K562 (cell line): Measurements from ENCODE around the gene ECE2. TPM values are rescaled to one million over a fixed set of nuclear protein-coding genes. Genes with fewer than 3 reads are reported as not detected.

Experiments
- ATAC-seq: fragments of 200-7000 bp; cut with Tn5 transposase; 3 replicates; pipeline ENCODE4 v1.9.1; 2020; ENCODE audit warnings: moderate library complexity
- BruUV-seq: library from RNA; stranded (reverse); fragments of 400-500 nt; replicated peaks from 2 replicates; lab custom pipeline; 2021; lab: Mats Ljungman, UMichigan
- CTCF ChIA-PET: fragments of 300-600 bp; formaldehyde crosslinking; extraction: SDS; loops from one replicate; lab custom pipeline; 2021; ENCODE audit warnings: low intra/inter-chr PET ratio; lab: Yijun Ruan, JAX
- POLR2A ChIA-PET: fragments of 300-600, 350-650 bp; sonication (Branson Sonifier 250); formaldehyde crosslinking; extraction: SDS; loops from one replicate; lab custom pipeline; 2021; ENCODE audit warnings: antibody characterized with exemption, inconsistent platforms; lab: Yijun Ruan, JAX
- DNase-seq, 4 experiments: peaks; one replicate each; pipeline versions ENCODE4 v3.0.0 to v3.0.0-alpha.2; 2011 to 2018; ENCODE audit warnings: low spot score in 3 of 4, mixed read lengths in 3 of 4; ENCODE audit errors: extremely low read depth in 1 of 4
- FAIRE-seq: peaks from 2 replicates; lab custom pipeline; 2011; peaks lifted over from hg19 to GRCh38; lab: Jason Lieb, UNC
- H2AFZ ChIP-seq: 2 replicates; pipeline ENCODE4 v1.6.0; 2011; ENCODE audit warnings: low read depth, low read length, control low read depth, inconsistent platforms
- H3K27ac ChIP-seq: fragments of 200-600 bp; 3 replicates; pipeline ENCODE4 v1.8.0; 2011; ENCODE audit warnings: low read depth, mild to moderate bottlenecking, control low read depth, inconsistent platforms, low read length, moderate library complexity, mixed read lengths; ENCODE audit errors: extremely low read depth
- H3K27me3 ChIP-seq, 2 experiments: fragments of 300-600 bp in 1 of 2; 2 replicates in 1 of 2; 3 replicates in 1 of 2; pipeline versions ENCODE4 v1.6.0 to v1.8.0; 2011; ENCODE audit warnings: inconsistent platforms in 2 of 2, low read length in 2 of 2, mild to moderate bottlenecking in 1 of 2, mixed read lengths in 1 of 2, moderate library complexity in 1 of 2; ENCODE audit not compliant: control insufficient read depth in 2 of 2, insufficient read depth in 2 of 2
- H3K36me3 ChIP-seq: fragments of 300-600 bp; 3 replicates; pipeline ENCODE4 v1.8.0; 2011; ENCODE audit warnings: mild to moderate bottlenecking, low read length, inconsistent platforms; ENCODE audit not compliant: control insufficient read depth, insufficient read depth
- H3K4me1 ChIP-seq, 2 experiments: fragments of 200-600 bp in 1 of 2; replicated peaks in 1 of 2; 2 replicates in 1 of 2; 3 replicates in 1 of 2; pipeline versions ENCODE4 v1.5.1 to v1.8.0; 2011; ENCODE audit warnings: inconsistent platforms in 2 of 2, low read length in 2 of 2, mild to moderate bottlenecking in 1 of 2, mixed read lengths in 1 of 2, moderate library complexity in 1 of 2; ENCODE audit not compliant: control insufficient read depth in 2 of 2, insufficient read depth in 2 of 2
- H3K4me2 ChIP-seq: 2 replicates; pipeline ENCODE4 v1.6.1; 2011; ENCODE audit warnings: low read length, control low read depth, inconsistent platforms, mixed read lengths; ENCODE audit not compliant: insufficient read depth
- H3K4me3 ChIP-seq: fragments of 200-600 bp; sonication (generic), shearing (Covaris generic); 2 replicates; pipeline ENCODE4 v1.5.1; 2016; ENCODE audit warnings: control low read depth, inconsistent platforms
- H3K79me2 ChIP-seq: fragments of 200-600 bp; 3 replicates; pipeline ENCODE4 v1.8.0; 2011; ENCODE audit warnings: low read length, inconsistent platforms; ENCODE audit not compliant: control insufficient read depth, insufficient read depth
- H3K9ac ChIP-seq, 2 experiments: 2 replicates each; pipeline versions ENCODE4 v1.6.0 to v1.6.1; 2011; ENCODE audit warnings: low read depth in 2 of 2, low read length in 2 of 2, control low read depth in 1 of 2, inconsistent platforms in 1 of 2, mild to moderate bottlenecking in 1 of 2, mixed read lengths in 1 of 2; ENCODE audit not compliant: insufficient read depth in 1 of 2
- H3K9me1 ChIP-seq: one replicate; pipeline ENCODE4 v1.6.0; 2011; ENCODE audit warnings: inconsistent platforms, mild to moderate bottlenecking, low read length, moderate library complexity; ENCODE audit not compliant: control insufficient read depth, insufficient read depth
- H3K9me3 ChIP-seq: replicated peaks from 2 replicates; pipeline ENCODE4 v1.5.1; 2011; ENCODE audit warnings: low read depth, low read length, inconsistent platforms; ENCODE audit not compliant: control insufficient read depth, insufficient read depth
- H4K20me1 ChIP-seq: replicated peaks from 2 replicates; pipeline ENCODE4 v1.6.1; 2011; ENCODE audit warnings: low read length, inconsistent platforms, mixed read lengths; ENCODE audit not compliant: control insufficient read depth, insufficient read depth
- CBFB ChIP-seq: sonication (generic); formaldehyde crosslinking; IDR thresholded peaks from 2 replicates; pipeline ENCODE4 v1.4.0; 2020; ENCODE audit warnings: mild to moderate bottlenecking, missing genetic modification reagents
- DACH1 ChIP-seq: fragments of 450-650 bp; IDR thresholded peaks from 2 replicates; pipeline ENCODE4 v1.6.1; 2018; ENCODE audit not compliant: partially characterized antibody
- E2F3 ChIP-seq: fragments of 250-450 bp; sonication (Bioruptor Pico); IDR thresholded peaks from 2 replicates; pipeline ENCODE4 v1.4.0; 2020; ENCODE audit warnings: mild to moderate bottlenecking
- E2F4 ChIP-seq: sonication (generic); formaldehyde crosslinking; IDR thresholded peaks from 2 replicates; pipeline ENCODE4 v1.8.0; 2022; ENCODE audit warnings: mild to moderate bottlenecking, low read depth, missing genetic modification reagents
- EZH2 ChIP-seq: IDR thresholded peaks from 2 replicates; pipeline ENCODE4 v1.6.1; 2012; ENCODE audit warnings: low read depth, mild to moderate bottlenecking, inconsistent platforms, low read length, borderline replicate concordance
- FOSL1 ChIP-seq: fragments of 200-800 bp; sonication (Bioruptor generic); conservative IDR thresholded peaks from 2 replicates; pipeline ENCODE4 v1.6.1; 2016; ENCODE audit warnings: missing genetic modification characterization, missing compliant biosample characterization
- FOXK1 ChIP-seq: sonication (generic); formaldehyde crosslinking; IDR thresholded peaks from 2 replicates; pipeline ENCODE4 v1.8.0; 2022; ENCODE audit warnings: missing genetic modification reagents, mild to moderate bottlenecking, borderline replicate concordance
- ILK ChIP-seq: fragments of 450-650 bp; IDR thresholded peaks from 2 replicates; pipeline ENCODE4 v1.6.1; 2016; ENCODE audit warnings: missing genetic modification characterization, low read depth, mild to moderate bottlenecking, missing compliant biosample characterization, moderate library complexity, borderline replicate concordance
- KDM5B ChIP-seq: fragments of 200-600 bp; sonication (generic); IDR thresholded peaks from 2 replicates; pipeline ENCODE4 v1.6.1; 2012; ENCODE audit warnings: low read depth, mild to moderate bottlenecking, moderate library complexity, low read length, control low read depth, inconsistent platforms; ENCODE audit not compliant: insufficient replicate concordance
- PHB ChIP-seq: fragments of 250-450 bp; sonication (Bioruptor Pico); IDR thresholded peaks from 2 replicates; pipeline ENCODE4 v1.5.0; 2021
- PRMT5 ChIP-seq: sonication (generic); formaldehyde crosslinking; IDR thresholded peaks from 2 replicates; pipeline ENCODE4 v1.5.0; 2020; ENCODE audit warnings: missing genetic modification reagents
- SLC30A9 ChIP-seq: fragments of 250-450 bp; sonication (Bioruptor Pico); IDR thresholded peaks from 2 replicates; pipeline ENCODE4 v1.8.0; 2022; ENCODE audit warnings: mild to moderate bottlenecking, moderate library complexity
- SMARCA4 ChIP-seq: fragments of 450-650 bp; IDR thresholded peaks from 2 replicates; pipeline ENCODE4 v1.6.1; 2016
- SMARCB1 ChIP-seq: IDR thresholded peaks from 2 replicates; pipeline ENCODE4 v1.6.1; 2011; ENCODE audit warnings: improper control_type of control experiment, low read depth; ENCODE audit not compliant: insufficient read length
- TRIM25 ChIP-seq: fragments of 450-650 bp; IDR thresholded peaks from 2 replicates; pipeline ENCODE4 v1.7.0; 2016; ENCODE audit warnings: borderline replicate concordance
- ZNF12 ChIP-seq: sonication (generic); formaldehyde crosslinking; IDR thresholded peaks from 2 replicates; pipeline ENCODE4 v1.4.0; 2020; ENCODE audit warnings: mild to moderate bottlenecking, missing genetic modification reagents
- ZNF146 ChIP-seq: IDR thresholded peaks from one replicate; pipeline ENCODE4 v1.6.1; 2018; ENCODE audit warnings: missing compliant biosample characterization; ENCODE audit not compliant: unreplicated experiment
- ZNF184 ChIP-seq: sonication (generic); formaldehyde crosslinking; IDR thresholded peaks from 2 replicates; pipeline ENCODE4 v1.5.0; 2020; ENCODE audit warnings: missing genetic modification reagents
- ZNF324 ChIP-seq: fragments of 250-450 bp; sonication (Bioruptor Pico); IDR thresholded peaks from 2 replicates; pipeline ENCODE4 v1.4.0; 2020; ENCODE audit warnings: mild to moderate bottlenecking
- whole genome bisulfite sequencing: fragments of 100-300 bp; shearing (Covaris generic); methylation state at CpG from one replicate; pipeline ENCODE4 v1.1.6; 2016; ENCODE audit warnings: low coverage, mixed read lengths; ENCODE audit not compliant: insufficient coverage; ENCODE audit errors: missing lambda C conversion rate; 5-methylcytosine and 5-hydroxymethylcytosine counted together
- in situ Hi-C: fragments of 300-500 bp; cut with MboI; formaldehyde crosslinking; loops from 4 replicates; pipeline ENCODE4 v1.15.0; 2018; ENCODE audit warnings: inconsistent platforms, mixed read lengths
- intact Hi-C: fragments of 100-400 bp; cut with micrococcal nuclease; formaldehyde crosslinking; loops from 2 replicates; pipeline ENCODE4 v1.14.2; 2022
- polyA plus RNA-seq, 8 experiments: library from polyadenylated mRNA; depleted of rRNA in 4 of 8; stranded (reverse) in 5 of 8; unstranded in 3 of 8; fragments of >200 nt; fragmentation: Nextera tagmentation in 2 of 8; fragmentation: Illumina TruSeq in 1 of 8; extraction: Ambion mirVana in 2 of 8; extraction: Trizol in 1 of 8; gene quantifications; 2 replicates each; pipeline versions ENCODE4 v1.2.1 to v1.2.3, GENCODE V29; 2011 to 2014; ENCODE audit warnings: inconsistent platforms in 1 of 8, missing spikeins in 1 of 8
- total RNA-seq, 7 experiments: library from RNA; depleted of rRNA in 6 of 7; stranded (reverse); fragments of >200 nt in 6 of 7; fragmentation: Illumina TruSeq in 2 of 7; extraction: Trizol in 2 of 7; gene quantifications; 2 replicates each; pipeline versions ENCODE4 v1.2.1 to v1.2.3, GENCODE V29; 2011 to 2021; ENCODE audit warnings: low replicate concordance in 1 of 7

Gene ECE2
- total and polyA plus RNA-seq, 9 of the 15 experiments (the other 6 are each of a cell fraction or from before 2014, with no cell fraction given): not detected

GRCh38 chr3:184241141-184241446 lies 34.7 kb upstream of the ECE2 start:
- Histone ChIP-seq H3K9ac (no peak overlapping the region), H3K4me2 (no peak overlapping the region), H3K79me2 (no peaks in the 10 kb centered on the region), H3K9me3 (no peaks in the 10 kb centered on the region), H3K4me1 (peaks cover 0 to 22% of the 10 kb centered on the region in 2 experiments; a peak in 3 of 5 replicates), H3K27ac (no peak overlapping the region), H3K36me3 (peaks cover 42% of the 10 kb centered on the region), H2AFZ (no peak overlapping the region), H3K9me1 (no peaks in the 10 kb centered on the region), H3K4me3 (no peak overlapping the region), H3K27me3 (peaks cover 0 to 12% of the 10 kb centered on the region in 2 experiments; a peak in 1 of 5 replicates), H4K20me1 (peaks cover 27% of the 10 kb centered on the region)
- ATAC-seq: no peak; the same call in 2 of the 3 replicates
- no peak for TF ChIP-seq E2F4 (CRISPR knock-in tag)
- no peak for TF ChIP-seq SLC30A9 (CRISPR knock-in tag)
- no peak for TF ChIP-seq PHB (CRISPR knock-in tag)
- no peak for TF ChIP-seq ZNF184 (CRISPR knock-in tag)
- TF ChIP-seq FOXK1 (CRISPR knock-in tag): no peak
- no peak for TF ChIP-seq KDM5B
- TF ChIP-seq E2F3 (CRISPR knock-in tag): no peak
- no peak for TF ChIP-seq ILK (tag)
- TF ChIP-seq ZNF324: no peak
- TF ChIP-seq SMARCB1: no peak
- TF ChIP-seq TRIM25: no peak
- no peak for TF ChIP-seq SMARCA4
- no peak for TF ChIP-seq CBFB
- TF ChIP-seq EZH2: no peak
- no peak for TF ChIP-seq ZNF146 (CRISPR knock-in tag)
- TF ChIP-seq FOSL1 (tag): no peak
- no peak for TF ChIP-seq DACH1
- no peak for TF ChIP-seq PRMT5 (CRISPR knock-in tag)
- no peak for TF ChIP-seq ZNF12 (CRISPR knock-in tag)
- in situ Hi-C loops: loop anchor here (10.0 kb wide), 1 partner anchor 226 kb away; the partner anchor contains the start of gene ABCC5
- CTCF ChIA-PET: interaction anchor here (2.2 kb wide), 1 partner anchor 345 kb away, joined by 17 read pairs; no protein-coding TSS in a partner anchor
- no peak for DNase-seq
- intact Hi-C loops: loop anchor here (5.0 to 10.0 kb wide), 2 partner anchors 94 to 196 kb away; no protein-coding TSS in a partner anchor
- FAIRE-seq: no peak
- no TSS peak for BruUV-seq
- 79% methylated on average over 14 of the region's 17 CpGs for WGBS
- POLR2A ChIA-PET: interaction anchor here (1.2 to 1.4 kb wide), 2 partner anchors 11 to 57 kb away, joined by 3 to 6 read pairs; partner anchors contain the start of gene VWA5B2
